Adipocyte (in vitro differentiated cells): ENCODE measurements around the gene C16orf96.

Source experiments
- DNase-seq: peaks from one replicate; pipeline ENCODE4 v3.0.0-alpha.2; 2015; ENCODE audit warnings: low read depth
- H3K27me3 ChIP-seq: replicated peaks from 2 replicates; pipeline ENCODE4 v1.7.0; 2013; ENCODE audit warnings: mild to moderate bottlenecking, low read length, moderate library complexity; ENCODE audit not compliant: control insufficient read depth, insufficient read depth
- H3K36me3 ChIP-seq: 2 replicates; pipeline ENCODE4 v1.7.0; 2013; ENCODE audit warnings: low read length, mild to moderate bottlenecking, moderate library complexity; ENCODE audit not compliant: control insufficient read depth, insufficient read depth, severe bottlenecking
- H3K4me1 ChIP-seq: 2 replicates; pipeline ENCODE4 v1.7.0; 2013; ENCODE audit warnings: mild to moderate bottlenecking, low read length, moderate library complexity; ENCODE audit not compliant: control insufficient read depth, insufficient read depth
- H3K4me3 ChIP-seq: 2 replicates; pipeline ENCODE4 v1.7.0; 2013; ENCODE audit warnings: mild to moderate bottlenecking, low read length, moderate library complexity
- H3K9ac ChIP-seq: 2 replicates; pipeline ENCODE4 v1.7.0; 2013; ENCODE audit warnings: mild to moderate bottlenecking, low read length, moderate library complexity
- H3K9me3 ChIP-seq: 2 replicates; pipeline ENCODE4 v1.7.0; 2013; ENCODE audit warnings: mild to moderate bottlenecking, low read length, moderate library complexity; ENCODE audit not compliant: control insufficient read depth

Gene C16orf96

DNA sequence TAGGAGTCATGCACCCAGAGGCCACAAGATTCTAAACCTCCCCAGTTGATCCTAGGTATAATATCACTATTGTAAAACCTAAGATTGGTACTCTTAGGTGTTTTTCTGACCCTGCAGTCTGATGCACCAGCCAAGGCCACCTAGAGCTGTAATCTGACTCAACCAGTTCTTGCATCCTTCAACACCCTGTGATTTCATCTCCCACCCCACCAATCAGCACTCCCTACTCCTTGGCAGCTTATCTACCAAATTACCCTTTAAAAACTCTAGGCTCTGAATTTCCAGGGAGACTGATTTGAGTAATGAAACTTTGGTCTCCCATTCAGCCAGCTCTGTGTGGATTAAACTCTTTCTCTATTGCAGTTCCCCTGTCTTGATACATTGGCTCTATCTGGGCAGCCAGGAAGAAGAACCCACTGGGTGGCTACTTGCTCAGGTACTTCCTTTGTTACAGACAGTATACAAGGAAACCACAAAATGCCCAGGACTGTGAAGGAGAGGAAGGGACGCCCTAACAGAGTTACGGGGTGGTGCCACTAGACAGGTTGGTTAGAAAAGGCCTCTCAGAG, 16.3 kb upstream of the C16orf96 start:
- DNase-seq = no peak
- Histone ChIP-seq H3K4me1 (peaks cover 10% of the 10 kb centered on the region), H3K9ac (no peak overlapping the region), H3K4me3 (no peak overlapping the region), H3K27me3 (peaks cover 2% of the 10 kb centered on the region), H3K36me3 (no peaks in the 10 kb centered on the region), H3K9me3 (peaks cover 11% of the 10 kb centered on the region)

DNA sequence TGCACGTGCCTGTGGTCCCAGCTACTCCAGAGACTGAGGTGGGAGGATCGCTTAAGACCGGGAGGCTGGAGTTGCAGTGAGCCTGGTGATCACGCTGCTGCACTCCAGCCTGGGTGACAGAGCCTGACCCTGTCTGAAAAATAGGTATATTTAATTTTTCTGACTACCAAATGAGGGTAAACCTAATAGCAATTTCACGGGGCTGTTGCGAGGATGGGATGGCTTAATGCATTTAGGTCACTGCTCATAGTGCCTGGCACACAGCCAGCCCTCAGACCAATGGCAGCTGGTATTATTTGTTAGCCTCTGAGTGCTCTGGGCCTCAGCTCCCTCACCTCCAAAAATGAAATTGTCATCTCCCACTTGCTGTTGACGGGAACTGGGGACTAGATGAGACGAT, 11.7 kb upstream of the C16orf96 start:
- no peak for DNase-seq
- Histone ChIP-seq H3K9me3 (peaks cover 7% of the 10 kb centered on the region), H3K27me3 (peaks cover 2% of the 10 kb centered on the region), H3K36me3 (no peaks in the 10 kb centered on the region), H3K4me1 (no peaks in the 10 kb centered on the region), H3K9ac (no peak overlapping the region), H3K4me3 (no peak overlapping the region)

DNA sequence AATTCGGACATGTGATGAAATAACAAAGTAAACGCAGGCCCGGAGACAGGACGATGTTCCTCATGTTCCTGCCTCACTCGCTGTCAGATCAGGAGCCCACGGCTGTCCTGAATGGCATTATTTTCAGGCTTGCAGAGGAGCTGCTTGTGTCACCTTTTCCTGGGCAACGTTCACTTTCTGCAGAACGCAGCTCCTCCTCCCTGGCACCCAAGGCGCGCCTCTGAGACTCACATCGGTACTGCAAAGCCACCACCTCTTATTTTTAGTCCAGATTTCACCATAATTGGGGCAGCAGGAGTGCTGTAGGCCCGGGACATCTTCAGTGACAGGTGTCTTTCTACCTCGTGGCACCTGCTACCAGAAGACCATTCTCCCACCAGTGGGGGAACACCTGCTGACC, 8.0 kb upstream of the C16orf96 start:
- Histone ChIP-seq H3K9me3 (no peaks in the 10 kb centered on the region), H3K4me1 (no peaks in the 10 kb centered on the region), H3K4me3 (no peak overlapping the region), H3K36me3 (no peaks in the 10 kb centered on the region), H3K27me3 (peaks cover 10% of the 10 kb centered on the region), H3K9ac (no peak overlapping the region)
- DNase-seq = no peak

DNA sequence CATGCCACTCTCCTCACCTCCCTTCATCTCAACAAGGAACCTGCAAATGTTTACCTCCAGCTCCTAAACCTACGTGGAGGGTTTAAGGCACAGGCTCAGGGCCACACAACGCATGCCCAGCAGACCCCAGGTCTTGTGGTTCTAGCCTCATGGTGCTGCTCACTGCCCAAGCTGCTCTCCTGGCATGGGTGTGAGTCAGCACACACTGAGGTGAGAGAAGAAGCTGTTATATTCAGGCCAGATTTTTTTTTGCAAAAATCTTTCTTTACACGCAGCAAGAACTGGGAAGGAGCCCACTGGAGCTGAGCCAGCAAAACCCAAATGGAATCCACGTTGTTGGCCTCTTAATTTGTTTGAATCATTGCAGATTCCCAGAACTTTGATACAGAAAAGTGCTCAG, 5.5 kb upstream of the C16orf96 start:
- no peaks in the 10 kb centered on the region for H3K36me3 ChIP-seq
- no peak overlapping the region for H3K4me3 ChIP-seq
- H3K9ac ChIP-seq = no peak overlapping the region
- peaks cover 22% of the 10 kb centered on the region for H3K27me3 ChIP-seq
- no peak for DNase-seq
- H3K4me1 ChIP-seq = no peaks in the 10 kb centered on the region
- H3K9me3 ChIP-seq = no peaks in the 10 kb centered on the region

DNA sequence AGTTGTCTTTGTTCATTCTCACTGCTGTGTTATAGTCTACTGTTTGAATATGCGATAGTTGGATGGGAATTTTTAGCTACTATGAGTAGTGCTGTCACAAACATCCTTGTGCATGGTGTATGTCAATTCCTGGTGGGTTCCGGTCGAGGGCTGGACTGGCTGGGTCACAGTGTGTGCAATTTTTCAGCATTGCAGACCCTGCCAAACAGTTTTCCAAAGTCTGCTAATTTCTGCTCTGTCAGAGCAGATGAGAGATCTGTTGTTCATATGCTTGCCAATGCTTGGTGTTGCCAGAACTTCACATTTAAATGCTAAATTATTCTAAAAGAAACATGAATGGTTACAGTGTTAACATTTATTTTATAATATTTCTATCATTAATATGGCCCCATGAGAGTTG, 3.6 kb upstream of the C16orf96 start:
- H3K36me3 ChIP-seq = no peaks in the 10 kb centered on the region
- H3K4me3 ChIP-seq = no peak overlapping the region
- H3K9me3 ChIP-seq = no peaks in the 10 kb centered on the region
- peaks cover 35% of the 10 kb centered on the region for H3K27me3 ChIP-seq
- H3K4me1 ChIP-seq = no peaks in the 10 kb centered on the region
- DNase-seq = no peak
- no peak overlapping the region for H3K9ac ChIP-seq

DNA sequence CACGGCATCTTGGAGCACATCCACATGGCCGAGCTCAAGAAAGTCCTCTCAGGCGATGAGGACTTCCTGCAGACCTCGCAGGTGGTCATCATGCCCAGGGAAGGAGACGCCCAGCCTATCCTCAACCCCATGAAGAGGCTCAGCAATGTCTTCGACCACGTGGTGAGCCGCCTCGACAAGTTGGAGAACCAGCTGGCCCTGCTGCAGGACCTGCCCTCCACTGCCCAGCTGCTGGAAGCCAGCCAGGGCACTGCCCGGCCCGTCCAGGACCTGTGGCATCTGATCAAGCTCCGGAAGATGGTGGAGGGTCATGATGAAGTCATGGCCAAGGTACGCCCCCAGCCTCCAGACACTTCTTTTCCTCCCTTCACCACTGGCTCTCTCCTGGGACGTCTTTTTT, 440 bp downstream of the C16orf96 start:
- Histone ChIP-seq H3K36me3 (no peaks in the 10 kb centered on the region), H3K9me3 (no peaks in the 10 kb centered on the region), H3K27me3 (peaks cover 44% of the 10 kb centered on the region), H3K4me1 (no peaks in the 10 kb centered on the region), H3K9ac (no peak overlapping the region), H3K4me3 (no peak overlapping the region)
- DNase-seq = no peak

DNA sequence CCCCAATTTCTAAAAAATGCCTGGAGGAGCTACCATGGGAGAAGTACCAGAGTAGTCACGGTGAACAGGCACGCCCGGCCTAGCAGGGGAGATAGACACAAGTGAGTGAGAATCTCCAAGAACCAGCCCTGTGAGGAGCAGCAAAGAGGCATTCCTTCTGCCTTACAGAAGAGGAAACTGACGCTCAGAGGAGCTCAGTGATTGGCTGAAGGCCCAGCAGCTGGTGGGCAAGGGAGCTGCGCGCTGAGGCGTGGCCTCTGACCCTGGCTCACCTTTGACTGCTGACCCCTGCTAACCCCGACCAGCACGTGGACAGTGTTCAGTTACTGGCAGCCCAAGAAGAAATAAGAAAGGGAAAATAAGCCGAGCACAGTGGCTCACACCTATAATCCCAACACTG, 1.8 kb downstream of the C16orf96 start:
- Histone ChIP-seq H3K36me3 (no peaks in the 10 kb centered on the region), H3K27me3 (peaks cover 44% of the 10 kb centered on the region), H3K9me3 (no peaks in the 10 kb centered on the region), H3K9ac (no peak overlapping the region), H3K4me1 (no peaks in the 10 kb centered on the region), H3K4me3 (no peak overlapping the region)
- DNase-seq = no peak

DNA sequence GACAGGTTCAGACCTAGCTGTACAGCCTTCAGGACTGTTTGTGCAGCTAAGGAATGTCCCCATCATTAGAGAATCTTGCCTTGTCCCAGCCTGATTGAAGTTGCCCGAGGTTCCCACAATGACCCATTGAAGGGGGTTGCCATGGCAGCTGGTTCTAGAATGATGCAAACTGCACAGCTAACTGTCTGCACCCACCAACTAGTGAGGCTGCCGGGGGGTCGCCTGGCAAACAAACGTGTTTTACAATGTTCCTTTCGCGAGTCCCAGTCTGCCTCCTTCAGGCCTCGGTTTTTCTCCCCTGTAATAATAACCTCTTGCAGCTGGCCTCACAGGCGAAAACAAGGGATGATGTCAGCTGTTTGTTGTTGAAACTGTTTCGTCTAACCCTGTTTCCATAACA, 5.5 kb downstream of the C16orf96 start:
- no peak for DNase-seq

DNA sequence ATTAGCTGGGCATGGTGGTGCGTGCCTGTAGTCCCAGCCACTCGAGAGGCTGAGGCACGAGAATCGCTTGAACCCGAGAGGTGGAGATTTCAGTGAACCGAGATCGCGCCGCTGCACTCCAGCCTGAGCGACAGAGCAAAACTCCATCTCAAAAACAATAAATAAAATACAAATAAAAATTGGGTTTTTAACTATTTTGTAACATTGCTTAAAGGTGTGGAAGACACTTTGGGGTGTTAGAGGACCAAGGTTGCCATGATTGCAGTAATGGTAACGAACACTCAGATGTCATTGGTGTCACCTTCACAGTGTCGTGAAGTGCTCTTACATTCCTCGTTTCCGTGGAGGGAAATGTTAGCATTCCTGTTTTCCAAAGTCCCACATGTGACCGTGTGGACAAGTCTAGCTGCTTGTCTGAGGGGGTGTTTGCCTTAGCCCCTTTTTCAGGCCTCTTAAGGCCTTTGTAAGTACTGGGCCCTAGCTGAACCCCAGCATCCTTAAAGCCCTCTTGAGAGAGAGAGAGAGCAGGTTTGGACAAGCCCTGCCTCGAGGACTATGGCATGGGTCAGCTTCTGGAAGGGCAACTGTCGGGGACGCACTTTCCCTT, 8.6 kb downstream of the C16orf96 start:
- Histone ChIP-seq H3K4me3 (no peak overlapping the region), H3K36me3 (no peaks in the 10 kb centered on the region), H3K9me3 (no peaks in the 10 kb centered on the region), H3K27me3 (peaks cover 25% of the 10 kb centered on the region), H3K4me1 (no peaks in the 10 kb centered on the region), H3K9ac (no peak overlapping the region)
- DNase-seq = no peak

More for the DNA sequence above, 5.5 kb downstream of the C16orf96 start:
- no peak overlapping the region for H3K9ac ChIP-seq
- H3K4me3 ChIP-seq = no peak overlapping the region
- H3K9me3 ChIP-seq = no peaks in the 10 kb centered on the region
- no peaks in the 10 kb centered on the region for H3K36me3 ChIP-seq
- peaks cover 40% of the 10 kb centered on the region for H3K27me3 ChIP-seq
- H3K4me1 ChIP-seq = no peaks in the 10 kb centered on the region

DNA sequence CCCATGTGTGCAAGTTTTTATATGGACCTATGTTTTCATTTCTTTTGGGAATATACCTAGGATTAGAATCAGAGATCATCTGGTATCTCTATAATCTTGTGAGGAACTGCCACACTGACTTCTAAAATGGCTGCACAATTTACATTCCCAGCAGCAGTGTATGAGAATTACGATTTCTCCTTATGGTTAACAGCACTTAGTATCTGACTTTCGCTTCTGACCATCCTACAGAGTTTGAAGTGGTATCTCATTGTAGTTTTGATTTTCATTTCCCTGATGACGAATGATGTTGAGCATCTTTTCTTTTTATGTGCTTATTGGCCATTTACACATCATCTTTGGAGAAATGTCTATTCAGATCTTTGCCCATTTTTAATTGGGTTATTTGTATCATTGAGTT, 10.0 kb downstream of the C16orf96 start:
- no peaks in the 10 kb centered on the region for H3K4me1 ChIP-seq
- no peaks in the 10 kb centered on the region for H3K36me3 ChIP-seq
- no peak overlapping the region for H3K4me3 ChIP-seq
- peaks cover 23% of the 10 kb centered on the region for H3K27me3 ChIP-seq
- DNase-seq = no peak
- no peaks in the 10 kb centered on the region for H3K9me3 ChIP-seq
- H3K9ac ChIP-seq = no peak overlapping the region

DNA sequence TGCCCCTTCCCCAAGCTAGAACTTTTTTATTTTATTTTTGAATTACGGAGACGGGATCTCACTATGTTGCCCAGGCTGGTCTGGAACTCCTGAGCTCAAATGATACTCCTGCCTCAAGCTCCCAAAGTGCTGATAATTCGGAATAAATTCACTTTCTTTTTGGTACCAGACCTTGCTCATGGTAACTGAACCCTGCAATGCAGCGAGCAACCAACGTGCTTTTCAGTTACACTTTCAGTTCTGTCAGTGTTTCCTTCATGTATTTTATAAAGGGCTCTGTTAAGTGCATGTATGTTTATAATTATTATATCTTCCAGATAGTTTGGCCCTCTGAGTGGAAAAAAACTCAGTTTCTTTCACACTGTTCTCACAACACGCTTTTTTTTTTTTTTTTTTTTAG, 13.9 kb downstream of the C16orf96 start:
- H3K4me1 ChIP-seq = peaks cover 3% of the 10 kb centered on the region
- H3K9ac ChIP-seq = no peak overlapping the region
- H3K9me3 ChIP-seq = no peaks in the 10 kb centered on the region
- no peaks in the 10 kb centered on the region for H3K36me3 ChIP-seq
- DNase-seq = no peak
- peaks cover 6% of the 10 kb centered on the region for H3K27me3 ChIP-seq
- no peak overlapping the region for H3K4me3 ChIP-seq
